HG02884 (cell line): ENCODE results near the gene CNFN.
A peak's percentile ranks its signal among the peaks of the same experiment; 100 is the strongest.

Experiments used
- ATAC-seq: cut with Tn5 transposase; IDR thresholded peaks from one replicate; pipeline ENCODE4 v1.9.1; 2021; ENCODE audit warnings: mild to moderate bottlenecking, moderate library complexity; ENCODE audit not compliant: unreplicated experiment

The CNFN gene

GRCh38 chr19:42389899-42390298, at the start of gene CNFN:
TSS of gene CNFN (minus strand) at chr19:42390297. CDS start at chr19:42389037, 1,260 bp downstream.
- ATAC-seq, result no peak

GRCh38 chr19:42436006-42436405, 45.9 kb upstream of the CNFN start:
- no peak for ATAC-seq

- ATAC-seq, result no peak
Observed at GRCh38 chr19:42435316-42435715, 45.2 kb upstream of the CNFN start.

DNA sequence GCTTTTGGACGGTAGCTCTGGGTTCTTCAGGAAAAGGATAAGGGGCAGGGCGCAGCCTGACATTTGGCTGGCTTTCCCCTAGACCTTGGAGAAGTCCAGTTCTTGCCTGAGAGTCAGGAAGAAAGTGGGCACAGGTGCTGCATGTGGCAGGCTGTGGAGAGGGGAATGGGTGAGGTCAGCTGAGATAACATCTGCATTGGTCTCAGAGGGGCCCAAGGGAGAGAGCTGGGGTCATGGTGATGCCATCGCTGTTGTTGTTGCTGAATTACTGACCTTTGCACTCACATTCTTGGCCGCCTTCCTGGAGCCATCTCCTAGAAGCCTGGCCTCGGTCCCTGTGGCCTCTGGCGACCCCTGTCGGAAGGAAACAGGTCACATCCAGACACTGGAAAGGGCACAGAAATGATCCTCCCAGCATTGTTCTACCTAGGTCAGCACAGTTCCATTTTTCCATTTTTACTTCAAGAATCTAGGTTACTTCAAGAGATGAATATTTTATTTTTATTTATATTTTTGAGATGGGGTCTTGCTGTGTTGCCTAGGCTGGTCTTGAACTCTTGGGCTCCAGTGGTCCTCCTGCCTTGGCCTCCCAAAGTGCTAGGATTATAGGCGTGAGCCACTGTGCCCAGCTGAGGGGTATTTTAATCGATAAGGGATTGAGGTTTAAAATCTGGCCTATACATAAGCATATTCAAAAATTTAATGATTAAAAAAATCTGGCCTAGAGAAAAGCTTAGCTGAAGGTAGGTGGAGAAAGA, 43.6 kb upstream of the CNFN start:
- no peak for ATAC-seq

GRCh38 chr19:42431486-42431885, 41.4 kb upstream of the CNFN start:
- ATAC-seq, result no peak

DNA sequence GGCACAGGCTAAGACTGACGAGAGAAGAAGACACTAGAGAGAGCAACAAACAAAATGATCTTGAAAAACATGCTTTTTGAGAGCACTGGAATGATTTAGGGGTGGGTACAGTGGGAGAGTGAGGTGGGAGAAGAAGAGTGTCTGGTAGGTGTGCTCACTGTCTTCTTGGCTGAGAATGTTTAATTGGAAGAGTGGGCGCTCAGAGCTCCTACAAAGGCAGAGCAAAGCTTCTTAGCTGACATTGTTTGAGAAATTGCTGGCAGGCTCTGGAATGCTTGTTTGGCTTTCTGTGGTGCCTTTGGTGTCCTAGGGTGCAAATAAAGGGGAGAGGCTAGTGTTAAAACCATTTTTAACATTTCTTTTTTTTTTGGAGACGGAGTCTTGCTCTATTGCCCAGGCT, 38.6 kb upstream of the CNFN start:
- ATAC-seq, result no peak

DNA sequence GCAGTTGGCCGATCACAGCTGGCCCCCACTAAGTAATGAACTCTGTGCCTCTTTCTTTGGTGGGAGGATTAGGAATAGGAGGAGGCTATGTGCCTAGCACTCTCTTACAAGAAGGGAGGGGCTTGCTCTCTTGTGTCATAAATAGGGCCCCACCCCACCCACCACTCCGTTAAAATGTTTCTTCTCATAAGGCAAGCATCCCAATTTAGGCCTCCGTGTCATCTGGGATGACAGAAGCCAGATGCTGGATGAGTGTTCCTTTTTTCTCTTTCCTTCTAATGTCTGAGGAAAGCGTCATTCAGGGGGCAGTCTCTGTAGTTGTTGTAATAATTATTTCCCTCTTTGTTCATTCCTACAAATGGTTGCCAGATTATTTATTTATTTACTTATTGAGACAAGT, 37.2 kb upstream of the CNFN start, which contains the start of gene LIPE:
Gene LIPE (minus strand): TSS at position 76 of the 400 bp plus-strand sequence. CDS start 239 bp downstream, outside the sequence.
- ATAC-seq, result no peak

DNA sequence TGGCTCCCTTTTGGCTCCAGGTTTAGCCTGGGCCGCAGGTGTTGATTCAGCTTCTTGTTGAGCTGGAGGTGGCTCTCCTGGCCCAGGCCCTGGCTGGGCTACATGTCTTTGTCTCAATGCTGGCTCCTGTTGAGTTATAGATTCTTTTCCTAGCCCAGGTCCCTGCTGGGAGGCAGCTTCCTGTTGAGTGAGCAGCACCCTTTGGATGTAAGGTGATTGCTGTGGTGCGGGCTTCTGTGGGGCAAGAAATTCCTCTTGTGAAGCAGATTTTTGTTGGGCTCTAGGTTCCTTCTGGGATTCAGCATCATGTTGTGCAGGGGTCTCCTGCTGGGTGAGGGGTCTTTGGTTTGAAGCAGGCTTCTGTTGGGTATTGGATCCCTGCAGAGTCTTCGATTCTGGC, 36.5 kb upstream of the CNFN start:
- no peak for ATAC-seq

DNA sequence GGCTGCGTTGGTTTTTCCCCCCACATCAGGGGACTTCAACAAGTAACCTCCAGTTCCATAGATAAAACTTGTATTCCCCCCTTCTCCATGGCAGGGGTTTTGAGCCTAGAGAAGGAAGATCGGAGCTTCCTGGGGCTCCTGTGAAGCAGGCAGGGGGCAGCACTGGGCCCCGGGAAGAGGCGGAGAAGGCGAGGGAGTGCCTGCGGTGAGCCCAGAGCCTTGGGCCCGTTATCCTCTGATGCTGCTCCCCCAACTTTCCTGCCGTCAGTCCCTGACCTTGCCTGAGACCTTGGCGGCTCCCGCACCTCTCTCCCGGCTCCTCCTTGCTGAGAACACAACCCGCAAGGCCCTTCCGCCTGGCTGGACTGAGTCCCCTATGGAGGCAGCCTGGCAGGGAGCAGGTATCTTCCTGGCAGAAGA, 34.6 kb upstream of the CNFN start:
- ATAC-seq, result no peak

- no peak for ATAC-seq
Observed at GRCh38 chr19:42424345-42424707, 34.2 kb upstream of the CNFN start.

DNA sequence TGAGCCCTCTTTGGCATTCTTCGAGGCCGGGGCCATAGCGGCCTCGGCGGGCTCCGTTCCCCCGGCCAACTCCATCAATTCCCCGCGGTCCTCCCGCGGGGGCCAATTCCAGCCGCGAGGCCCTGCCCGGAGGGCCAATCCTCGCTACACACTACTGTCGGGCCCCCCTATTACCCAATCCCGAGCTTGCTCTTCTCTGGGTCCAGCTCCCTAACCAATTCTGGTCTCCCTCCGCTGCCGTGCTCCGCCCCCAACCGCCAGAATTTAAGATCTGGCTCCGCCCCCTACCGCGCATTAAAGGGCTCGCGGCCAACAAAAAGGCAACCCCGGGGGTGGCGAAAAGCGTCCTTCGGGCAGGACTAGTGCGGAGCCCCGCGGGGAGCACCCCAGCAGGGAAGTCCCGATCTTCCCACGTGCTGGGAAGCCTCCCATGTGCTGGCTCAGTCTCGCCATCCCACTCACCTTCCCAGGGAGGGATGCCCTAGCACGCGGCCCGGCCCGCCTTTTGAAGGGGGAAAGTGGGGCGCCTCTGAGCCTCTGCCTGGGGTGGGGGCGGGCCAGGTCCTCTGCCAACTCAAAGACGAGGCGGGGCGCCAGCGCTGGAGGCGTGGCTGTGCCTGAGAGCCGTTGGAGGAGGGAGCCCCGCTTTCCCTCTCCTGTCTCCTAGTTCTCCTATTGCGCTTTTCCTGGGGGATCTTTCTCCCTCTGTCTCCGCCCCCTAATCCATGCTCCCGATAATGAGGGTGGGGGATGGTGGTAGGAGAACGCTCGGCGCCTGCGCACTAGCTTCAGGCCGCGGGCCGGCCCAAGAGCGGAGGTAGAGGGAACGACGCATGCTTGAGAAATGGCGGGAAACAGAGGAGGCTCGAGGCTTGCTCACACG, 33.6 kb upstream of the CNFN start:
- peak; percentile 73 for ATAC-seq

- ATAC-seq, result peak; percentile 24
Observed at GRCh38 chr19:42422901-42423461, 32.9 kb upstream of the CNFN start.

DNA sequence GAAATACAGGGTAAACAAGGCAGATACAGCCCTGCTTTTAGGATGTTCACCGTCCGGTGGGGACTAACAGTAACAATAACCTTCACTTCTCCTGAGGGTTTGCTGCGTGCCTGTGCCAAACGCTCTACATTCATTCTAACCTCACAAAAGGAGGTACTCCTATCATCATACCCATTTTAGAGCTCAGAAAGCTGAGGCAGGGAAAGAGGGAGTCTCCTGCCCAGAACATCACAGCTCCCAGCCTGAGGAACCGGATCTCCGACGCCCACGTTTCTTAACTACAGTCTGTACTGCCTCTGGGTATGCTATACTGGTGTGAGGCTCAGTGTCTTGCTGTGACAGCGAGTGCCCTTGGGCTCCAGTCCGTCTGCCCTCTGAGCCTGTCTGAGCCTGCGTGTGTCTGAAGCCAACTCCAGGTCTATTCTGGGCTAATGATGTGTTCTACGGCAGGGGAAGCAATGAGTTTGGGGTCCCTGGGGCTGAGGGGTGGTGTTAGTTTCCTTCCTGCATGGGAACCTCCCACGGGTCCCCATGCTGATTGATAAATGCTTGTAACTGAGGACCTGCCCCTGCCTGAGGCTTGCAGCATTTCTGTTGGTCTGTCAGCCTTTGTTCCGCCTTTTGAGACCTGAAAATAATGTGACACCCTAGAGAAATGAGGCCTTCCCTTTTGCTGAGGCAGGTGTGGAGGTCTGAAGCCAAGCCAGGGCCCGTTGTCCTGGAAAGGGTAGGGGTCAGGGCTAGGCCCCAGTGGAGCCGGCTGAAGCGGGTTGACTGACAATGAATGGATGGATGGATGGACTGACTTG, 32.2 kb upstream of the CNFN start:
- ATAC-seq, result peak; percentile 14

- no peak for ATAC-seq
Observed at GRCh38 chr19:42421591-42422031, 31.5 kb upstream of the CNFN start.

GRCh38 chr19:42421101-42421500, 31.0 kb upstream of the CNFN start:
- ATAC-seq, result no peak

DNA sequence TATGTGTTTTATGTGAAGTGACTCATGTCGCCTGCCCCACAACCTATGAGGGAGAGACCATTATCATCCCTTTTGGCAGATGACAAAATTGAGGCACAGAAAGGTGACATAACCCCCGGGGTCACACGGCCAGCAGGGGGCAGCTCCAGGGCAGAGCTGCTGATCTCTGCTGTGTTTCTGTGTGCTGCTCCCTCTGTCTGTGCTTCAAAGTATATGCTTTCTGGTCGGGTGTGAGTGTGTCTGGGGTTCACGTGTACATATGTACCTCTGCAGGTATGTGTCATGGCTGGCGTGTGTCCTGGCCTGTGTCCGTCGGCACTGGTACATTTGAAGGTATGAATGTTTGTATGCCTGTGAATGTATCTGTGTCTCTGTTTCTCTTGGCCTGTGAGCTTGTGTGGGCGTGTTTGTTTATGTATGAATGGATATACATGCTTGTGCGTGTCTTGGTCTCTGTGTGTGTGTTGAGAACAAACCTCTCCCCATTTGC, 30.0 kb upstream of the CNFN start:
- ATAC-seq, result no peak

- no peak for ATAC-seq
Observed at GRCh38 chr19:42419309-42419708, 29.2 kb upstream of the CNFN start.

GRCh38 chr19:42412661-42413076, 22.6 kb upstream of the CNFN start:
- ATAC-seq, result no peak

DNA sequence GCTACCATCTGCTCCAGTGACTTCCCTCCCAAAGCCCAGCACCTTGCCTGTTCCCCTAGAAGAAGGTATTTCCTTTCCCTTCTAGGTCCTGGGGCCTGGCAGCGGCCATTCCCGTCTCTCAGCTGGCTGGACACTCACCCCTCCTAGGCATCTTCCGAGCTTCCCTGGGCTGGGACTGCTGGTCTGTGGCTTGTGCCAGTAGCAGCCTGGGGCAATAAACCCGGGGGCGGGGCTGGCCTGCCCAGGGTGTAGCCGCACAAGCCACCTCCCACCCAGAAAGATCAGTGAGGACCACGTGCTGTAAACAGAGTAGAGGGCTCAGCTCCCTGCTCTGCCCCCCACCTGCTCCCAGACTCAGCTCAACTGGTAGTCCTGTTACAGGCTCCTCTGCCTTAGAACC, 22.1 kb upstream of the CNFN start:
- ATAC-seq, result no peak

GRCh38 chr19:42411581-42412178, 21.6 kb upstream of the CNFN start:
- no peak for ATAC-seq
